Endothelial cell (in vitro differentiated cells): ENCODE measurements around the gene THBS3. TPM values are rescaled to one million over a fixed set of nuclear protein-coding genes. Genes with fewer than 3 reads are reported as not detected.

Experiments
- total RNA-seq: library from RNA; stranded (reverse); fragmentation: NEBNext Ultra II Directional; extraction: Animal tissue kit (Norgen Biotek cat#: 25700); gene quantifications from one replicate; pipeline ENCODE4 v1.2.1, GENCODE V29; 2021; ENCODE audit not compliant: unreplicated experiment

Gene THBS3
- total RNA-seq, 1 donor from 2014 or later, result 35.5 TPM

Other genes with a start within 250 kb of the THBS3 start
- gene PYGO2, start 246.1 kb downstream of the THBS3 start, total RNA-seq, result 49.8 TPM
- gene SHC1, start 237.2 kb downstream of the THBS3 start, total RNA-seq, result 915 TPM
- 48.3 TPM for gene CKS1B, start 233.2 kb downstream of the THBS3 start, total RNA-seq
- 35.9 TPM for gene FLAD1, start 224.6 kb downstream of the THBS3 start, total RNA-seq
- 0.82 TPM for gene LENEP, start 214.3 kb downstream of the THBS3 start, total RNA-seq
- gene ZBTB7B, start 205.1 kb downstream of the THBS3 start, total RNA-seq, result 23.3 TPM
- 2.8 TPM for gene DCST2, start 174.1 kb downstream of the THBS3 start, total RNA-seq
- not detected for gene DCST1, start 174.1 kb downstream of the THBS3 start, total RNA-seq
- 382 TPM for gene ADAM15, start 156.6 kb downstream of the THBS3 start, total RNA-seq
- gene EFNA4, start 144.2 kb downstream of the THBS3 start, total RNA-seq, result 25.2 TPM
- 9.6 TPM for gene EFNA3, start 129.1 kb downstream of the THBS3 start, total RNA-seq
- 413 TPM for gene EFNA1, start 80.0 kb downstream of the THBS3 start, total RNA-seq
- gene SLC50A1, start 72.0 kb downstream of the THBS3 start, total RNA-seq, result 43.9 TPM
- gene DPM3, start 67.4 kb downstream of the THBS3 start, total RNA-seq, result 39.2 TPM
- 173 TPM for gene KRTCAP2, start 34.6 kb downstream of the THBS3 start, total RNA-seq
- gene TRIM46, start 34.0 kb downstream of the THBS3 start, total RNA-seq, result 8.5 TPM
- 38.8 TPM for gene MTX1, start 798 bp upstream of the THBS3 start, total RNA-seq
- gene ENTREP3, start 47.6 kb upstream of the THBS3 start, total RNA-seq, result 54.1 TPM
- 54.9 TPM for gene SCAMP3, start 54.5 kb upstream of the THBS3 start, total RNA-seq
- 62.8 TPM for gene CLK2, start 65.6 kb upstream of the THBS3 start, total RNA-seq
- gene HCN3, start 69.6 kb upstream of the THBS3 start, total RNA-seq, result 7.3 TPM
- gene PKLR, start 93.5 kb upstream of the THBS3 start, total RNA-seq, result not detected
- 540 TPM for gene FDPS, start 101.0 kb upstream of the THBS3 start, total RNA-seq
- 67.1 TPM for gene RUSC1, start 113.0 kb upstream of the THBS3 start, total RNA-seq